22Rv1 (cell line): ENCODE measurements around the gene CAPN7.

Experiments used
- CTCF ChIP-seq: fragments of 450-650 bp; IDR thresholded peaks from 2 replicates; pipeline ENCODE4 v1.5.1; 2017; ENCODE audit warnings: mild to moderate bottlenecking
- ZFX ChIP-seq: fragments of 450-650 bp; IDR thresholded peaks from 2 replicates; pipeline ENCODE4 v1.6.1; 2017; ENCODE audit warnings: antibody characterized with exemption, borderline replicate concordance

DNA sequence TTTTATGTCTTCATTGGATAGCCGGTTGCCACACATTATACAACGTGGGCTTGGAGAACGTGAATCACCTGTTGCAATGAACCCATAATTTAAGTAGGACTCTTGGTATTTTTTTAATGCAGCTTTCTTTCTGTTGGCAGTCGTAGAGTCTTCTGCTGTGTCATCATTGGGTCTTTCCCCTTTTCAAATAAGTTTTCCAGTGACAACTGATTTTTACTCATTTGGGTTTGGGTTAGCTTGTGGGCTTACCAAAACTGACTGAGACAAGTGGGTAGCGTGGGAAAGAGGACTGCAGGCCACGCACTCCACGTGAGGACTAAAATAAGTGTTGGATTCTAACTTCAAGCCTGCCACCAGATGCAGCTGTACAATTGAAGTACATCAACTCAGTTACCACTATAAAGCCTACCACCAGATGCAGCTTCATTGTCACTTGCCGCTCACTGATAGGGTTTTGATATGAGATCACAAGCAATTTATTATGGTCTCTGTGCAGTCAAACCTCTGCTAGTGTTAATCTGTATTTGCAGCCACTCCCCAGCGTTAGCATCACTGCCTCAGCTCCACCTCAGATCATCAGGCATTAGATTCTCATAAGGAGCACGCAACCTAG lies 6.4 kb upstream of the CAPN7 start:
- TF ChIP-seq CTCF (no peak), ZFX (no peak)
